ENCODE results near the gene PXT1.

The PXT1 gene

DNA sequence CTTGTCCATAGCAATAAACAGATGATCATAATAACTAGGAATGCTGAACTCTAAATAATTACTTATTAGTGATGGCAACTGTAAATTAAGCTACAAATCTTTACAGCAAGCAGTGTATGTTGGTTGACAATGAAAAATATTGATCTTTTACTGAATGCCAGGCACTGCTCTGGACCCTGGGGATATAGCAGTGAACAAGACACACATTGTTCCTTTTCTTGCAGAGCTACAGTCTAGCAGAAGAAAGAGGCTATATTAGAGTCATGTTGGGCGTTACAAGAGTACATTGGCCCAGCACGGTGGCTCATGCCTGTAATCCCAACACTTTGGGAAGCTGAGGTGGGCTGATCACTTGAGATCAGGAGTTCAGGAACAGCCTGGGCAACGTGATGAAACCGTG, 11.5 kb downstream of the PXT1 start:
- Histone ChIP-seq H3K9ac (ENCODE audit: low read depth, low read length, poor library complexity) (no peak overlapping the region), H2BK120ac (ENCODE audit: low read depth, low read length) (no peak overlapping the region), H3K4me1 (ENCODE audit: control insufficient read depth in 2 of 2, insufficient read depth in 1 of 2, low read depth in 1 of 2, low read length in 2 of 2) (no peaks in the 10 kb centered on the region), H2AFZ (ENCODE audit: low read length) (no peak overlapping the region), H3K23ac (ENCODE audit: low read depth, low read length, poor library complexity) (no peak overlapping the region), H3K4me3 (ENCODE audit: low read length in 2 of 2) (no peak overlapping the region), H3K27ac (replicated peaks; ENCODE audit: low read length) (no peak overlapping the region), H2BK5ac (ENCODE audit: low read length) (no peak overlapping the region), H3K36me3 (replicated peaks in 1 of 2; ENCODE audit: control insufficient read depth in 2 of 2, insufficient read depth in 2 of 2, low read length in 2 of 2) (no peaks in the 10 kb centered on the region), H3K27me3 (ENCODE audit: control insufficient read depth in 3 of 3, insufficient read depth in 3 of 3, low read depth in 1 of 3, low read length in 3 of 3) (peaks cover 0 to 3% (median 0%) of the 10 kb centered on the region in 3 experiments), H2AK5ac (ENCODE audit: low read depth, low read length) (no peak overlapping the region), H4K8ac (ENCODE audit: low read depth, low read length) (no peak overlapping the region), H3K18ac (ENCODE audit: low read length) (no peak overlapping the region), H3K79me1 (ENCODE audit: low read depth, low read length) (no peaks in the 10 kb centered on the region), H3K4ac (ENCODE audit: low read length) (no peak overlapping the region), H2BK12ac (ENCODE audit: low read length) (no peak overlapping the region), H3K4me2 (ENCODE audit: insufficient read depth, low read length, poor library complexity, severe bottlenecking) (no peak overlapping the region), H2BK15ac (ENCODE audit: low read length) (no peak overlapping the region), H3K9me3 (replicated peaks in 1 of 2; ENCODE audit: control insufficient read depth in 2 of 2, insufficient read depth in 1 of 2, low read depth in 1 of 2, low read length in 2 of 2) (no peaks in the 10 kb centered on the region), H3K14ac (ENCODE audit: low read length) (no peak overlapping the region), H4K91ac (ENCODE audit: low read depth, low read length, poor library complexity) (no peak overlapping the region)
- no peak for DNase-seq (ENCODE audit: low spot score)
- WGBS, 2 donors (ENCODE audit: extremely low coverage in 2 of 2, insufficient read length in 2 of 2, insufficient replicate concordance in 1 of 2), result no CpG with 5 or more reads among the region's 4 CpGs

DNA sequence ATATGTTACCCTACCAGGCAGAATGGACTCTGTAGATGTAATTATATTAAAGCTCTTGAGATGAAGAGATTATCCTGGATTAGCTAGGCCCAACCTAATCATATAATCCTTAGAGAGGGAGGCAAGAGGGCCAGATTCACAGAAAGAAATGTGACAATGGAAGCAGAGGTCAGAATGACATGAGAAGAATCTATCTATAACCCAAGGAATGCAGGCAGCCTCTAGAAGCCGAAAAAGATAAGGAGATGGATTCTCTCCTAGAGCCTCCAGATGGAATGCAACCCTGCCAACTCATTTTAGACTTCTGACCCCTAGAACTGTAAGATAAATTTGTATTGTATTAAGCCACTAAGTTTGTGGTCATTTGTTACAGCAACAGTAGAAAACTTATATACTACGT, 12.3 kb downstream of the PXT1 start:
- Histone ChIP-seq H4K91ac (ENCODE audit: low read depth, low read length, poor library complexity) (no peak overlapping the region), H3K4ac (ENCODE audit: low read length) (no peak overlapping the region), H2AK5ac (ENCODE audit: low read depth, low read length) (no peak overlapping the region), H2BK120ac (ENCODE audit: low read depth, low read length) (no peak overlapping the region), H3K23ac (ENCODE audit: low read depth, low read length, poor library complexity) (no peak overlapping the region), H2BK12ac (ENCODE audit: low read length) (no peak overlapping the region), H3K9ac (ENCODE audit: low read depth, low read length, poor library complexity) (no peak overlapping the region), H3K4me3 (ENCODE audit: low read length in 2 of 2) (no peak overlapping the region), H3K27ac (replicated peaks; ENCODE audit: low read length) (no peak overlapping the region), H3K18ac (ENCODE audit: low read length) (no peak overlapping the region), H3K4me2 (ENCODE audit: insufficient read depth, low read length, poor library complexity, severe bottlenecking) (no peak overlapping the region), H3K14ac (ENCODE audit: low read length) (no peak overlapping the region), H2BK5ac (ENCODE audit: low read length) (no peak overlapping the region), H3K9me3 (replicated peaks in 1 of 2; ENCODE audit: control insufficient read depth in 2 of 2, insufficient read depth in 1 of 2, low read depth in 1 of 2, low read length in 2 of 2) (no peaks in the 10 kb centered on the region), H4K8ac (ENCODE audit: low read depth, low read length) (no peak overlapping the region), H3K79me1 (ENCODE audit: low read depth, low read length) (no peaks in the 10 kb centered on the region), H3K36me3 (replicated peaks in 1 of 2; ENCODE audit: control insufficient read depth in 2 of 2, insufficient read depth in 2 of 2, low read length in 2 of 2) (no peaks in the 10 kb centered on the region), H2AFZ (ENCODE audit: low read length) (no peak overlapping the region), H3K27me3 (ENCODE audit: control insufficient read depth in 3 of 3, insufficient read depth in 3 of 3, low read depth in 1 of 3, low read length in 3 of 3) (peaks cover 0 to 3% (median 0%) of the 10 kb centered on the region in 3 experiments), H3K4me1 (ENCODE audit: control insufficient read depth in 2 of 2, insufficient read depth in 1 of 2, low read depth in 1 of 2, low read length in 2 of 2) (no peaks in the 10 kb centered on the region), H2BK15ac (ENCODE audit: low read length) (no peak overlapping the region)
- WGBS, 2 donors (ENCODE audit: extremely low coverage in 2 of 2, insufficient read length in 2 of 2, insufficient replicate concordance in 1 of 2), result 100% methylated on average over 1 of the region's 2 CpGs; no CpG with 5 or more reads in 1 of the 2 donors
- DNase-seq (ENCODE audit: low spot score), result no peak

DNA sequence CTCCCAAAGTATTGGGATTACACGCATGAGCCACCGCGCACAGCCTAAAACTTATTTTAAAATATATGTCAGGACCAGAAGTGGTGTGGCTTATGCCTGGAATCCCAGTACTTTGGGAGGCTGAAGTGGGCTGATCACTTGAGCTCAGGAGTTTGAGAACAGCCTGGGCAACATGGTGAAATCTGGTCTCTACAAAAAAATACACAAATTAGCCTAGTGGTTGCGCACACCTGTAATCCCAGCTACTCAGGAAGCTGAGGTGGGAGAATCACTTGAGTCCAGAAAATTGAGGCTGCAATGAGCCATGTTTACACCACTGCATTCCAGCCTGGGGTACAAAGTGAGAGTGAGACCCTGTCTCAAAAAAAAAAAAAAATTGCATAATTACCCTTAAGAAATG, 13.7 kb downstream of the PXT1 start:
- H3K14ac ChIP-seq (ENCODE audit: low read length), result no peak overlapping the region
- H3K18ac ChIP-seq (ENCODE audit: low read length), result no peak overlapping the region
- H3K4ac ChIP-seq (ENCODE audit: low read length), result no peak overlapping the region
- no CpG with 5 or more reads among the region's 4 CpGs for WGBS, 2 donors (ENCODE audit: extremely low coverage in 2 of 2, insufficient read length in 2 of 2, insufficient replicate concordance in 1 of 2)
- no peaks in the 10 kb centered on the region for H3K9me3 ChIP-seq (replicated peaks in 1 of 2; ENCODE audit: control insufficient read depth in 2 of 2, insufficient read depth in 1 of 2, low read depth in 1 of 2, low read length in 2 of 2)
- no peak overlapping the region for H2BK120ac ChIP-seq (ENCODE audit: low read depth, low read length)
- no peak overlapping the region for H2BK15ac ChIP-seq (ENCODE audit: low read length)
- no peak overlapping the region for H2AK5ac ChIP-seq (ENCODE audit: low read depth, low read length)
- H4K8ac ChIP-seq (ENCODE audit: low read depth, low read length), result no peak overlapping the region
- no peak overlapping the region for H3K4me2 ChIP-seq (ENCODE audit: insufficient read depth, low read length, poor library complexity, severe bottlenecking)
- H3K27ac ChIP-seq (replicated peaks; ENCODE audit: low read length), result no peak overlapping the region
- no peaks in the 10 kb centered on the region for H3K36me3 ChIP-seq (replicated peaks in 1 of 2; ENCODE audit: control insufficient read depth in 2 of 2, insufficient read depth in 2 of 2, low read length in 2 of 2)
- no peaks in the 10 kb centered on the region for H3K79me1 ChIP-seq (ENCODE audit: low read depth, low read length)
- no peak overlapping the region for H4K91ac ChIP-seq (ENCODE audit: low read depth, low read length, poor library complexity)
- H3K4me1 ChIP-seq (ENCODE audit: control insufficient read depth in 2 of 2, insufficient read depth in 1 of 2, low read depth in 1 of 2, low read length in 2 of 2), result no peaks in the 10 kb centered on the region
- peaks cover 0 to 3% (median 0%) of the 10 kb centered on the region in 3 experiments for H3K27me3 ChIP-seq (ENCODE audit: control insufficient read depth in 3 of 3, insufficient read depth in 3 of 3, low read depth in 1 of 3, low read length in 3 of 3)
- no peak overlapping the region for H3K4me3 ChIP-seq (ENCODE audit: low read length in 2 of 2)
- H2AFZ ChIP-seq (ENCODE audit: low read length), result no peak overlapping the region
- H2BK12ac ChIP-seq (ENCODE audit: low read length), result no peak overlapping the region
- DNase-seq (ENCODE audit: low spot score), result no peak
- H3K9ac ChIP-seq (ENCODE audit: low read depth, low read length, poor library complexity), result no peak overlapping the region
- H3K23ac ChIP-seq (ENCODE audit: low read depth, low read length, poor library complexity), result no peak overlapping the region
- no peak overlapping the region for H2BK5ac ChIP-seq (ENCODE audit: low read length)

DNA sequence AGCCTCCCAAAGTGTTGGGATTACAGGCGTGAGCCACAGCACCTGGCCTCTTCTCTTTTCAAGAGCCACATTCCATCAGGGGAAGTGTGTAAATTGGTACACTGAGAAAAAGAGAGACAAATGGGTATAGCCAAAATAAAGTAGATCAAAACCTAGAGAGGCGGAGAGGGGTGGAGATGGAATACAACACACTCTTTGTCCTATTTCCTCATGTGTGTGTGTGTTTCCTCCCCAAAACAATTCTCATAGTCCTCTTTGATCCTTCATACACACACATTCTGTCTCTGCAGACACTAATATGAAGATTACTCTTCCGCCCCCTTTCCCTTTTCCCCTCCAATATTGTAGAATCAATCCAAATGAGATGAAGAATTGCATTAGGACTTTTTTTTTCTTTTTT, 16.0 kb downstream of the PXT1 start:
- Histone ChIP-seq H3K27me3 (ENCODE audit: control insufficient read depth in 3 of 3, insufficient read depth in 3 of 3, low read depth in 1 of 3, low read length in 3 of 3) (no peaks in the 10 kb centered on the region), H3K27ac (replicated peaks; ENCODE audit: low read length) (no peak overlapping the region), H3K9me3 (replicated peaks in 1 of 2; ENCODE audit: control insufficient read depth in 2 of 2, insufficient read depth in 1 of 2, low read depth in 1 of 2, low read length in 2 of 2) (no peaks in the 10 kb centered on the region), H3K4me1 (ENCODE audit: control insufficient read depth in 2 of 2, insufficient read depth in 1 of 2, low read depth in 1 of 2, low read length in 2 of 2) (peaks cover 6 to 7% of the 10 kb centered on the region in 2 donors), H3K18ac (ENCODE audit: low read length) (no peak overlapping the region), H2AK5ac (ENCODE audit: low read depth, low read length) (no peak overlapping the region), H3K9ac (ENCODE audit: low read depth, low read length, poor library complexity) (no peak overlapping the region), H2BK12ac (ENCODE audit: low read length) (no peak overlapping the region), H2AFZ (ENCODE audit: low read length) (no peak overlapping the region), H3K14ac (ENCODE audit: low read length) (no peak overlapping the region), H3K79me1 (ENCODE audit: low read depth, low read length) (no peaks in the 10 kb centered on the region), H2BK5ac (ENCODE audit: low read length) (no peak overlapping the region), H4K8ac (ENCODE audit: low read depth, low read length) (no peak overlapping the region), H3K4me3 (ENCODE audit: low read length in 2 of 2) (no peak overlapping the region), H3K36me3 (replicated peaks in 1 of 2; ENCODE audit: control insufficient read depth in 2 of 2, insufficient read depth in 2 of 2, low read length in 2 of 2) (no peaks in the 10 kb centered on the region), H3K23ac (ENCODE audit: low read depth, low read length, poor library complexity) (no peak overlapping the region), H2BK120ac (ENCODE audit: low read depth, low read length) (no peak overlapping the region), H3K4me2 (ENCODE audit: insufficient read depth, low read length, poor library complexity, severe bottlenecking) (no peak overlapping the region), H4K91ac (ENCODE audit: low read depth, low read length, poor library complexity) (no peak overlapping the region), H2BK15ac (ENCODE audit: low read length) (no peak overlapping the region), H3K4ac (ENCODE audit: low read length) (no peak overlapping the region)
- no CpG with 5 or more reads among the region's 3 CpGs for WGBS, 2 donors (ENCODE audit: extremely low coverage in 2 of 2, insufficient read length in 2 of 2, insufficient replicate concordance in 1 of 2)
- DNase-seq (ENCODE audit: low spot score), result no peak
